ENCODE measurements around the gene SUFU. TPM values are rescaled to one million over a fixed set of nuclear protein-coding genes. Genes with fewer than 3 reads are reported as not detected.

Gene SUFU
- total RNA-seq, 1 donor from 2014 or later: 14.3 TPM

DNA sequence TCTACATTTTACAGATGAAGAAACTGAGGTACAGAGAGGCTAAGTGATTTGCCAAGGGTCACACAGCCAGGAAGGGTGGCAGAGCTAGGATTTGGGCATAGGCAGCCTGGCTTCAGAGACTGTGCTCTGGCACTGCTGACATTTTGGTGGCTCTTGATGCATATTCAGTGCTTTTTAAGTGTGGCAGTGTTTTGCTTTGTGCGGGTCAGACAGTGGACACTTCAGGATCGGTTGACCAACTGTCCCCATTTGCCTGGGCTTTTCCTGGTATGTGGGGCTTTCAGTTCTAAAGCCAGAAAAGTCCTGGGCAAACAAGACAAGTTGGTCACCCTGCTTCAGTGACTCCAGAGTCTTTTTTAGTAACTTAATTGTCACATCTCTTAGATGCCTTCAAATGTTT, 35.0 kb downstream of the SUFU start:
- Histone ChIP-seq H3K4me3 (no peak overlapping the region), H3K27me3 (ENCODE audit: low read depth) (no peaks in the 10 kb centered on the region), H3K27ac (no peak overlapping the region), H3K36me3 (no peaks in the 10 kb centered on the region), H3K9me3 (no peaks in the 10 kb centered on the region), H3K4me1 (no peaks in the 10 kb centered on the region)
- TF ChIP-seq, protein P1, sequence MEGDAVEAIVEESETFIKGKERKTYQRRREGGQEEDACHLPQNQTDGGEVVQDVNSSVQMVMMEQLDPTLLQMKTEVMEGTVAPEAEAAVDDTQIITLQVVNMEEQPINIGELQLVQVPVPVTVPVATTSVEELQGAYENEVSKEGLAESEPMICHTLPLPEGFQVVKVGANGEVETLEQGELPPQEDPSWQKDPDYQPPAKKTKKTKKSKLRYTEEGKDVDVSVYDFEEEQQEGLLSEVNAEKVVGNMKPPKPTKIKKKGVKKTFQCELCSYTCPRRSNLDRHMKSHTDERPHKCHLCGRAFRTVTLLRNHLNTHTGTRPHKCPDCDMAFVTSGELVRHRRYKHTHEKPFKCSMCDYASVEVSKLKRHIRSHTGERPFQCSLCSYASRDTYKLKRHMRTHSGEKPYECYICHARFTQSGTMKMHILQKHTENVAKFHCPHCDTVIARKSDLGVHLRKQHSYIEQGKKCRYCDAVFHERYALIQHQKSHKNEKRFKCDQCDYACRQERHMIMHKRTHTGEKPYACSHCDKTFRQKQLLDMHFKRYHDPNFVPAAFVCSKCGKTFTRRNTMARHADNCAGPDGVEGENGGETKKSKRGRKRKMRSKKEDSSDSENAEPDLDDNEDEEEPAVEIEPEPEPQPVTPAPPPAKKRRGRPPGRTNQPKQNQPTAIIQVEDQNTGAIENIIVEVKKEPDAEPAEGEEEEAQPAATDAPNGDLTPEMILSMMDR (IDR thresholded peaks at IDR 0.05): no peak
- intact Hi-C loops (cut with DNase I): no loop called here
- DNase-seq (no peak), ATAC-seq (no peak)

DNA sequence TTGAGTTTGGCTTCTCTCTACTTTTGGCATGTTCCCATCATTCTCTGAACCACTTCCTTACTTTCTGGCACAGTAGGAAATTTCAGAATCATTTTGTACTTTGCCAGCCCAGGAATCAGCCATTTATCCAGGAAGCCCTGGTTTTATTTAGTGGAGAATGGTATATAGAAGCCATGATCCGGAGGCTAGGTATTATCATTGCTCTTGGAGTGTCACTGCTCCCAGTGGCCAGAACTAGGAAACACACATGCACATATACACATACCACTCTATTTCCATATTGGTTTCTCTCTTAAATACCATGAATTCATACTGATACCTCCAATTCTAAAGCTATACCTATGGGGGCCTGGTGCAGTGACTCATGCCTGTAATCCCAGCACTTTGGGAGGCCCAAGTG, 36.3 kb downstream of the SUFU start:
- Histone ChIP-seq H3K4me3 (no peak overlapping the region), H3K27ac (no peak overlapping the region), H3K36me3 (no peaks in the 10 kb centered on the region), H3K4me1 (no peaks in the 10 kb centered on the region), H3K27me3 (ENCODE audit: low read depth) (no peaks in the 10 kb centered on the region), H3K9me3 (no peaks in the 10 kb centered on the region)
- TF ChIP-seq, protein P1 (IDR thresholded peaks at IDR 0.05): peak; percentile 34
- DNase-seq: no peak
- ATAC-seq: no peak
- intact Hi-C loops (cut with DNase I): no loop called here

DNA sequence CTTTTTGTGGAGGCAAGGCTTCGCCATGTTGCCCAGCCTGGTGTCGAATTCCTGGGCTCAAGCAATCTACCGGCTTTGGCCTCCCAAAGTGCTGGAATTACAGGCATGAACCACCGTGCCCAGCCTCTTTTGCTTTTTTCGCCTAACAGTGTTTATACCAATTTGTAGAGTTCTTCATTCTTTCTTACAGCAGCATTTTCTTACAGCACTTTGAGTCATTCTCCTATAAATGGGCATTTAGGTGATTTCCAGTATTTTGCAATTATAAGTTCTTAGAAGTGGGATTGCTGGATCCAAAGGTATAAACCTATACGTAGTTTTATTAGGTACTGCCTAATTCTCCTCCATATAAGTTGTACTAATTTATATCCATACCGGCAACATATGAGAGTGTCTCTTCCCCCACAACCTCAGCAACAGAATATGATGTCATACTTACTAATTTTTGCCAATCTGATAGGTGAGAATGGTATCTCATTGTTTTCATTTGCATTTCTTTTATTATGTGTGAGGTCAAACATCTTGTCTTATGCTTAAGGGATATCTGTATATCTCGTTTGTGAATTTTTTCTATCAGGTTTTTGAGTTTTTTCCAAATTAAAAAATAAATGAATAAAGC, 39.1 kb downstream of the SUFU start:
- no peak for DNase-seq
- Histone ChIP-seq H3K4me1 (peaks cover 14% of the 10 kb centered on the region), H3K9me3 (no peaks in the 10 kb centered on the region), H3K36me3 (no peaks in the 10 kb centered on the region), H3K27me3 (ENCODE audit: low read depth) (no peaks in the 10 kb centered on the region), H3K27ac (no peak overlapping the region), H3K4me3 (no peak overlapping the region)
- ATAC-seq: no peak
- intact Hi-C loops (cut with DNase I): no loop called here
- TF ChIP-seq, protein P1 (IDR thresholded peaks at IDR 0.05): no peak

DNA sequence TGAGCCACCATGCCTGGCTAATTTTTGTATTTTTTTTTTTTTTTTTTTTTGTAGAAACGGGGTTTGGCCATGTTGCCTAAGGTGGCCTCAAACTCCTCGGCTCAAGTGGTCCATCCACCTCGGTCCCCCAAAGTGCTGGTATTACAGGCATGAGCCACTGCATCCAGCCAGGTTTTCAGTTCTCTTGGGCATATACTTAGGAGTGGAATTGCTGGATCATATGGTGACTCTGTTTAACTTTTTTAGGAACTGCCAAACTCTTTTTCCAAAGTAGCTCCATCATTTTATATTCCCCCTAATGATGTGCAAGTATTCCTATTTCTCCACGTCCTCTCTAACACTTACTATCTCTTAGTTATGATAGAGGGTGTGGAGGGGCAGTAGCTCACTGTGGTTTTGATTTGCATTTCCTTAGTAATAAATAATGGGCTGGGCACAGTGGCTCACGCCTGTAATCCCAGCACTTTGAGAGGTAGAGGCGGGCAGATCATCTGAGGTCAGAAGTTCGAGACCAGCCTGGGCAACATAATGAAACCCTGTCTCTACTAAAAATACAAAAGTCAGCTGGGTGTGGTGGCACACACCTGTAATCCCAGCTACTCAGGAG, 41.6 kb downstream of the SUFU start:
- no peak for ATAC-seq
- TF ChIP-seq, protein P1 (IDR thresholded peaks at IDR 0.05): no peak
- Histone ChIP-seq H3K9me3 (no peaks in the 10 kb centered on the region), H3K4me1 (peaks cover 14% of the 10 kb centered on the region), H3K27ac (no peak overlapping the region), H3K4me3 (no peak overlapping the region), H3K27me3 (ENCODE audit: low read depth) (no peaks in the 10 kb centered on the region), H3K36me3 (peaks cover 4% of the 10 kb centered on the region)
- intact Hi-C loops (cut with DNase I): no loop called here
- DNase-seq: no peak

DNA sequence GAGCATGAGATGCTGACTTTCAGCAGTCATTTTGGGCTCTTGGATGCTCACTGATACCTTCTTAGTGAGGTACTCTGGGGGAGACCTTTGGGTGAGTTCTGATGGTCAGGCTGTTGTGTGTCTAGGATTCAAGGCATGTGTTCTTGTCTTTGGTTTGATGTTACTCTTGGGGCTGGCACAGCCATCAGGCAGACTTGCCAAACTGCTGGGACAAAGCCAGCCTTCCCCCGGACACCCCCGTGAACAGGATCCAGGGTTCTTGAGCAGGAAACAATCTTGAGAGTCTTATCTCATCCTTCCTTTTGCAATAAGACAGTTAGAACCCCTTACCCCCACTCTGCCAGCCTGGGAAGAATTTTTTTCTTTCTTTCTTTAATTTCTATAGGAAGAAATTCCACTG, 42.2 kb downstream of the SUFU start:
- TF ChIP-seq, protein P1 (IDR thresholded peaks at IDR 0.05): no peak
- H3K36me3 ChIP-seq: peaks cover 10% of the 10 kb centered on the region
- no peak overlapping the region for H3K27ac ChIP-seq
- H3K9me3 ChIP-seq: no peaks in the 10 kb centered on the region
- peaks cover 14% of the 10 kb centered on the region for H3K4me1 ChIP-seq
- intact Hi-C loops (cut with DNase I): no loop called here
- no peaks in the 10 kb centered on the region for H3K27me3 ChIP-seq (ENCODE audit: low read depth)
- no peak for DNase-seq
- no peak overlapping the region for H3K4me3 ChIP-seq
- ATAC-seq: no peak
